ENCODE data around the gene MROH9.

DNA sequence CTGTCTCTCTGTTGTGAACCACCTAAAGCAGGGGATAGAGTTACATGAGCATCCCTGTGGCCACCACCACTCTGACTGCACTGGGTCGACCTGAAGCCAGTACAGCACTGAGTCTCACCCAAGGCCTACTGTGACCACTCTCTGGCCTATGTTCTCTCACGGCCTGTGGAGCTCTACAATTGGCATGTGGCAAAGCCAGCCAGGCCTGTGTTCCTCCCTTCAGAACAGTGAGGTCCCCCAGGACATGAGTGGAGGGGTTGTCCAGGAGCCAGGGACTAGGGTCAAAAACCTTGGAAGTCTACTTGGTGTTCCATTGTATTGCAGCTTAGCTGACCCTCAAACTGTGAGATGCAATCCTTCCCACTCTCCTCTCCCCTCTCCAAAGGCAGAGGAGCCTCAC is 112.7 kb downstream of the MROH9 start:
- TF ChIP-seq, protein P1, sequence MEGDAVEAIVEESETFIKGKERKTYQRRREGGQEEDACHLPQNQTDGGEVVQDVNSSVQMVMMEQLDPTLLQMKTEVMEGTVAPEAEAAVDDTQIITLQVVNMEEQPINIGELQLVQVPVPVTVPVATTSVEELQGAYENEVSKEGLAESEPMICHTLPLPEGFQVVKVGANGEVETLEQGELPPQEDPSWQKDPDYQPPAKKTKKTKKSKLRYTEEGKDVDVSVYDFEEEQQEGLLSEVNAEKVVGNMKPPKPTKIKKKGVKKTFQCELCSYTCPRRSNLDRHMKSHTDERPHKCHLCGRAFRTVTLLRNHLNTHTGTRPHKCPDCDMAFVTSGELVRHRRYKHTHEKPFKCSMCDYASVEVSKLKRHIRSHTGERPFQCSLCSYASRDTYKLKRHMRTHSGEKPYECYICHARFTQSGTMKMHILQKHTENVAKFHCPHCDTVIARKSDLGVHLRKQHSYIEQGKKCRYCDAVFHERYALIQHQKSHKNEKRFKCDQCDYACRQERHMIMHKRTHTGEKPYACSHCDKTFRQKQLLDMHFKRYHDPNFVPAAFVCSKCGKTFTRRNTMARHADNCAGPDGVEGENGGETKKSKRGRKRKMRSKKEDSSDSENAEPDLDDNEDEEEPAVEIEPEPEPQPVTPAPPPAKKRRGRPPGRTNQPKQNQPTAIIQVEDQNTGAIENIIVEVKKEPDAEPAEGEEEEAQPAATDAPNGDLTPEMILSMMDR (conservative IDR thresholded peaks at IDR 0.05; ENCODE audit: low read depth in 2 of 2) = no peak
- TF ChIP-seq STAT1 (IDR thresholded peaks at IDR 0.05; ENCODE audit: unreplicated experiment) (no peak), EZH2 (IDR thresholded peaks at IDR 0.05; ENCODE audit: low read depth, unreplicated experiment) (no peak), CREB1 (CRISPR knock-in tag; IDR thresholded peaks at IDR 0.05; ENCODE audit: low read depth) (no peak), POLR2AphosphoS5 (IDR thresholded peaks at IDR 0.05; ENCODE audit: low read depth) (no peak), EZH2phosphoT487 (IDR thresholded peaks at IDR 0.05; ENCODE audit: unreplicated experiment) (no peak), JUNB (IDR thresholded peaks at IDR 0.05; ENCODE audit: unreplicated experiment) (no peak), NANOG (IDR thresholded peaks at IDR 0.05; ENCODE audit: borderline replicate concordance) (no peak), ZNF114 (CRISPR knock-in tag; IDR thresholded peaks at IDR 0.05) (no peak), ZNF331 (CRISPR knock-in tag; IDR thresholded peaks at IDR 0.05; ENCODE audit: low read depth) (no peak)
- TF ChIP-seq, protein P2, sequence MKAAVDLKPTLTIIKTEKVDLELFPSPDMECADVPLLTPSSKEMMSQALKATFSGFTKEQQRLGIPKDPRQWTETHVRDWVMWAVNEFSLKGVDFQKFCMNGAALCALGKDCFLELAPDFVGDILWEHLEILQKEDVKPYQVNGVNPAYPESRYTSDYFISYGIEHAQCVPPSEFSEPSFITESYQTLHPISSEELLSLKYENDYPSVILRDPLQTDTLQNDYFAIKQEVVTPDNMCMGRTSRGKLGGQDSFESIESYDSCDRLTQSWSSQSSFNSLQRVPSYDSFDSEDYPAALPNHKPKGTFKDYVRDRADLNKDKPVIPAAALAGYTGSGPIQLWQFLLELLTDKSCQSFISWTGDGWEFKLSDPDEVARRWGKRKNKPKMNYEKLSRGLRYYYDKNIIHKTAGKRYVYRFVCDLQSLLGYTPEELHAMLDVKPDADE (IDR thresholded peaks at IDR 0.05) = no peak
- TF ChIP-seq, protein P3, sequence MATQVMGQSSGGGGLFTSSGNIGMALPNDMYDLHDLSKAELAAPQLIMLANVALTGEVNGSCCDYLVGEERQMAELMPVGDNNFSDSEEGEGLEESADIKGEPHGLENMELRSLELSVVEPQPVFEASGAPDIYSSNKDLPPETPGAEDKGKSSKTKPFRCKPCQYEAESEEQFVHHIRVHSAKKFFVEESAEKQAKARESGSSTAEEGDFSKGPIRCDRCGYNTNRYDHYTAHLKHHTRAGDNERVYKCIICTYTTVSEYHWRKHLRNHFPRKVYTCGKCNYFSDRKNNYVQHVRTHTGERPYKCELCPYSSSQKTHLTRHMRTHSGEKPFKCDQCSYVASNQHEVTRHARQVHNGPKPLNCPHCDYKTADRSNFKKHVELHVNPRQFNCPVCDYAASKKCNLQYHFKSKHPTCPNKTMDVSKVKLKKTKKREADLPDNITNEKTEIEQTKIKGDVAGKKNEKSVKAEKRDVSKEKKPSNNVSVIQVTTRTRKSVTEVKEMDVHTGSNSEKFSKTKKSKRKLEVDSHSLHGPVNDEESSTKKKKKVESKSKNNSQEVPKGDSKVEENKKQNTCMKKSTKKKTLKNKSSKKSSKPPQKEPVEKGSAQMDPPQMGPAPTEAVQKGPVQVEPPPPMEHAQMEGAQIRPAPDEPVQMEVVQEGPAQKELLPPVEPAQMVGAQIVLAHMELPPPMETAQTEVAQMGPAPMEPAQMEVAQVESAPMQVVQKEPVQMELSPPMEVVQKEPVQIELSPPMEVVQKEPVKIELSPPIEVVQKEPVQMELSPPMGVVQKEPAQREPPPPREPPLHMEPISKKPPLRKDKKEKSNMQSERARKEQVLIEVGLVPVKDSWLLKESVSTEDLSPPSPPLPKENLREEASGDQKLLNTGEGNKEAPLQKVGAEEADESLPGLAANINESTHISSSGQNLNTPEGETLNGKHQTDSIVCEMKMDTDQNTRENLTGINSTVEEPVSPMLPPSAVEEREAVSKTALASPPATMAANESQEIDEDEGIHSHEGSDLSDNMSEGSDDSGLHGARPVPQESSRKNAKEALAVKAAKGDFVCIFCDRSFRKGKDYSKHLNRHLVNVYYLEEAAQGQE (IDR thresholded peaks at IDR 0.05; ENCODE audit: unreplicated experiment) = no peak

All from GM23338 (cell line).